SK-N-SH (cell line): ENCODE measurements around the gene C9. TPM values are rescaled to one million over a fixed set of nuclear protein-coding genes. Genes with fewer than 3 reads are reported as not detected.

Experiments
- CTCF ChIA-PET: fragments of 300-600, 350-600 bp; formaldehyde crosslinking; extraction: SDS; loops from one replicate; lab custom pipeline; 2021; lab: Yijun Ruan, JAX
- POLR2A ChIA-PET: fragments of 350-600 bp; sonication (Branson Sonifier 250); formaldehyde crosslinking; extraction: SDS; loops from one replicate; lab custom pipeline; 2020; ENCODE audit warnings: antibody characterized with exemption, inconsistent platforms; lab: Yijun Ruan, JAX
- DNase-seq: peaks from one replicate; pipeline ENCODE4 v3.0.0; 2012
- H2AFZ ChIP-seq: fragments of 200-600 bp; sonication (generic); 2 replicates; pipeline ENCODE4 v1.8.1; 2016; ENCODE audit warnings: antibody characterized with exemption, mild to moderate bottlenecking, low read depth
- H3F3A ChIP-seq: fragments of 200-600 bp; sonication (generic); replicated peaks from 2 replicates; pipeline ENCODE3; 2016; ENCODE audit warnings: antibody characterized with exemption, mild to moderate bottlenecking; ENCODE audit not compliant: insufficient read depth
- H3K27ac ChIP-seq, 2 experiments: fragments of 200-500 bp in 1 of 2; fragments of 200-600 bp in 1 of 2; sonication (Bioruptor generic) in 1 of 2; sonication (generic), shearing (Covaris generic) in 1 of 2; 2 replicates each; pipeline versions ENCODE4 v1.5.1 to v1.6.1; 2014 to 2016; ENCODE audit warnings: low read depth in 2 of 2, inconsistent platforms in 1 of 2, low read length in 1 of 2, mild to moderate bottlenecking in 1 of 2, mixed read lengths in 1 of 2
- H3K27me3 ChIP-seq: fragments of 200-600 bp; sonication (generic), shearing (Covaris generic); 2 replicates; pipeline ENCODE4 v1.6.1; 2016; ENCODE audit warnings: mixed run types; ENCODE audit not compliant: insufficient read depth
- H3K36me3 ChIP-seq, 2 experiments: fragments of 200-500 bp in 1 of 2; fragments of 200-600 bp in 1 of 2; sonication (Bioruptor generic) in 1 of 2; sonication (generic) in 1 of 2; replicated peaks in 1 of 2; 2 replicates each; pipeline versions ENCODE3 to v1.5.1; 2014 to 2016; ENCODE audit warnings: low read length in 1 of 2, mild to moderate bottlenecking in 1 of 2; ENCODE audit not compliant: insufficient read depth in 2 of 2, control insufficient read depth in 1 of 2
- H3K4me1 ChIP-seq, 2 experiments: fragments of 200-500 bp in 1 of 2; fragments of 200-600 bp in 1 of 2; sonication (Bioruptor generic) in 1 of 2; sonication (generic), shearing (Covaris generic) in 1 of 2; 2 replicates each; pipeline versions ENCODE4 v1.5.1 to v1.6.1; 2014 to 2016; ENCODE audit warnings: low read depth in 1 of 2, low read length in 1 of 2, mixed run types in 1 of 2; ENCODE audit not compliant: insufficient read depth in 2 of 2, control insufficient read depth in 1 of 2
- H3K4me2 ChIP-seq: fragments of 200-600 bp; sonication (generic), shearing (Covaris generic); 2 replicates; pipeline ENCODE4 v1.6.1; 2017; ENCODE audit warnings: mixed run types
- H3K4me3 ChIP-seq, 2 experiments: fragments of 200-500 bp in 1 of 2; fragments of 200-600 bp in 1 of 2; sonication (Bioruptor generic) in 1 of 2; sonication (generic), shearing (Covaris generic) in 1 of 2; 2 replicates each; pipeline versions ENCODE4 v1.5.1 to v1.8.1; 2014 to 2016; ENCODE audit warnings: low read depth in 2 of 2, inconsistent platforms in 1 of 2, low read length in 1 of 2, mild to moderate bottlenecking in 1 of 2, mixed read lengths in 1 of 2, moderate library complexity in 1 of 2
- H3K79me2 ChIP-seq: fragments of 200-600 bp; sonication (generic); 2 replicates; pipeline ENCODE4 v1.8.1; 2017; ENCODE audit warnings: mild to moderate bottlenecking; ENCODE audit not compliant: insufficient read depth
- H3K9ac ChIP-seq: fragments of 200-600 bp; sonication (generic); 2 replicates; pipeline ENCODE4 v1.6.1; 2017; ENCODE audit warnings: mixed run types
- H3K9me2 ChIP-seq: fragments of 200-600 bp; sonication (generic); 2 replicates; pipeline ENCODE4 v1.6.1; 2017; ENCODE audit warnings: mixed run types
- H3K9me3 ChIP-seq: fragments of 200-600 bp; sonication (generic); 2 replicates; pipeline ENCODE4 v1.6.1; 2017; ENCODE audit warnings: mixed run types, mild to moderate bottlenecking, moderate library complexity
- H4K20me1 ChIP-seq: fragments of 200-600 bp; sonication (generic); 2 replicates; pipeline ENCODE4 v1.6.1; 2017; ENCODE audit warnings: mild to moderate bottlenecking, mixed run types; ENCODE audit not compliant: insufficient read depth
- CHD2 ChIP-seq: fragments of 150-350 bp; IDR thresholded peaks from 2 replicates; pipeline ENCODE4 v1.6.1; 2018; ENCODE audit warnings: low read length; ENCODE audit not compliant: partially characterized antibody
- EP300 ChIP-seq, 2 experiments: IDR thresholded peaks; 2 replicates each; pipeline versions ENCODE4 v1.4.0 to v1.6.1; 2012; ENCODE audit warnings: borderline replicate concordance in 1 of 2, low read depth in 1 of 2, low read length in 1 of 2
- EZH2phosphoT487 ChIP-seq: fragments of 200-600 bp; sonication (generic); IDR thresholded peaks from 2 replicates; pipeline ENCODE4 v1.6.1; 2017; ENCODE audit warnings: low read depth, mixed run types, mild to moderate bottlenecking, antibody characterized with exemption, moderate library complexity, borderline replicate concordance
- FOXM1 ChIP-seq: IDR thresholded peaks from 2 replicates; pipeline ENCODE4 v1.4.0; 2012; ENCODE audit warnings: low read depth, mild to moderate bottlenecking
- JUND ChIP-seq: IDR thresholded peaks from 2 replicates; pipeline ENCODE4 v1.4.0; 2012
- MEF2A ChIP-seq: IDR thresholded peaks from 2 replicates; pipeline ENCODE4 v1.4.0; 2012; ENCODE audit warnings: low read depth, borderline replicate concordance
- MXI1 ChIP-seq: IDR thresholded peaks from 2 replicates; pipeline ENCODE4 v1.6.1; 2012; ENCODE audit warnings: mild to moderate bottlenecking, low read depth, low read length, improper control_type of control experiment
- NFIC ChIP-seq: IDR thresholded peaks from 2 replicates; pipeline ENCODE4 v1.4.0; 2012; ENCODE audit warnings: borderline replicate concordance
- NRF1 ChIP-seq: IDR thresholded peaks from 2 replicates; pipeline ENCODE4 v1.6.1; 2012; ENCODE audit warnings: low read depth, mild to moderate bottlenecking, low read length
- PBX3 ChIP-seq: IDR thresholded peaks from 2 replicates; pipeline ENCODE4; 2012
- POLR2AphosphoS5 ChIP-seq: IDR thresholded peaks from 2 replicates; pipeline ENCODE4 v1.6.1; 2012; ENCODE audit warnings: low read depth, low read length
- RCOR1 ChIP-seq: fragments of 150-350 bp; IDR thresholded peaks from 2 replicates; pipeline ENCODE4 v1.6.1; 2017; ENCODE audit warnings: antibody characterized with exemption, low read length
- REST ChIP-seq: IDR thresholded peaks from 2 replicates; pipeline ENCODE4 v1.6.1; 2012; ENCODE audit warnings: mild to moderate bottlenecking, low read depth, low read length, moderate library complexity
- RFX5 ChIP-seq: IDR thresholded peaks from 2 replicates; pipeline ENCODE4 v1.6.1; 2012; ENCODE audit warnings: mild to moderate bottlenecking, improper control_type of control experiment, low read length
- SIN3A ChIP-seq: IDR thresholded peaks from 2 replicates; pipeline ENCODE4 v1.6.1; 2012; ENCODE audit warnings: low read depth, mild to moderate bottlenecking, low read length, moderate library complexity, borderline replicate concordance
- SMC3 ChIP-seq: IDR thresholded peaks from 2 replicates; pipeline ENCODE4 v1.6.1; 2012; ENCODE audit warnings: low read depth, low read length, improper control_type of control experiment
- TAF1 ChIP-seq: IDR thresholded peaks from 2 replicates; pipeline ENCODE4 v1.6.1; 2012; ENCODE audit warnings: low read depth, mild to moderate bottlenecking, low read length, moderate library complexity, borderline replicate concordance
- TCF12 ChIP-seq: IDR thresholded peaks from 2 replicates; pipeline ENCODE4 v1.4.0; 2012
- TEAD4 ChIP-seq: IDR thresholded peaks from 2 replicates; pipeline ENCODE4 v1.4.0; 2012; ENCODE audit warnings: mild to moderate bottlenecking, borderline replicate concordance; ENCODE audit not compliant: insufficient read depth
- YY1 ChIP-seq: IDR thresholded peaks from 2 replicates; pipeline ENCODE4 v1.4.0; 2012; ENCODE audit warnings: low read depth, mild to moderate bottlenecking
- ZBTB33 ChIP-seq: IDR thresholded peaks from 2 replicates; pipeline ENCODE4 v1.4.0; 2012; ENCODE audit warnings: low read depth, borderline replicate concordance
- whole genome bisulfite sequencing: methylation state at CpG from one replicate; pipeline ENCODE4 v1.1.6; 2017; ENCODE audit warnings: low lambda C conversion rate; 5-methylcytosine and 5-hydroxymethylcytosine counted together
- polyA plus RNA-seq, 3 experiments: library from polyadenylated mRNA; depleted of rRNA; stranded (reverse); fragments of >200 nt; gene quantifications; 2 replicates each; pipeline ENCODE4 v1.2.3, GENCODE V29; 2012
- TF ChIP-seq, protein P1 (sequence below): fragments of 150-350 bp; IDR thresholded peaks from 2 replicates; pipeline ENCODE4 v1.6.1; 2016; ENCODE audit warnings: mild to moderate bottlenecking, low read depth, low read length
- TF ChIP-seq, protein P2 (sequence below): fragments of 200-600 bp; sonication (generic); IDR thresholded peaks from 2 replicates; pipeline ENCODE4 v1.6.1; 2017; ENCODE audit warnings: antibody characterized with exemption, mild to moderate bottlenecking, moderate library complexity
- TF ChIP-seq, protein P3 (sequence below): fragments of 150-350 bp; IDR thresholded peaks from 2 replicates; pipeline ENCODE4 v1.6.1; 2017; ENCODE audit warnings: antibody characterized with exemption, low read length, low read depth, borderline replicate concordance

The C9 gene
- polyA plus RNA-seq, 1 of the 3 experiments (the other 2 are of a cell fraction), result not detected

DNA sequence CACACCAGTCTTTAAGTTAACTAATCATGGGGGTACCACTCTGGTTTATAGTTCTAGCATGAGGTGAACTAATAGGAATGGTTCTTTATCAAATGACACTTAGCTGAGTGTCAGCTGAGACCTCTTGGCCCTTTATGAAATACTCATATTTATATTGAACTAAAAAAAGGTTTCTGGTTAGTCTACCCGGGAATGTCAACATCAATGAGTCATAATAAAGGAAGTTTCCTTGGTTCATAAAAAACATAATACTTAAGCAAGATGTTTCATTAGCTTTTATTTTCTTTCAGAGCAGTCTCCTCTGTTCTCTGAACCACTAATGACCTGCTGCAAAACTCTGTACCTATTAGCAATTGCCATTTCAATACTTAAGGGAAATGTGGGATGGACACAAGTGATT is 46.8 kb upstream of the C9 start:
- peaks cover 88% of the 10 kb centered on the region for H3K79me2 ChIP-seq
- POLR2A ChIA-PET, result no interaction called here
- peaks cover 0 to 26% of the 10 kb centered on the region in 2 experiments; a peak in 2 of 4 replicates for H3K4me1 ChIP-seq
- H3K27ac ChIP-seq, result peak overlapping the region; percentile 28 to 69; a peak in 3 of 4 replicates
- H3F3A ChIP-seq, result peaks cover 14% of the 10 kb centered on the region
- H4K20me1 ChIP-seq, result peaks cover 6% of the 10 kb centered on the region
- no peak overlapping the region for H3K4me3 ChIP-seq
- no peaks in the 10 kb centered on the region for H3K27me3 ChIP-seq
- peaks cover 1 to 2% of the 10 kb centered on the region in 2 experiments for H3K36me3 ChIP-seq
- H3K9ac ChIP-seq, result 0 out of 2 replicates have a peak overlapping the region, but pooled peaks have one; percentile 2
- WGBS, result 0% methylated on average over 1 of the region's 1 CpG
- CTCF ChIA-PET, result no interaction called here
- DNase-seq, result no peak
- H2AFZ ChIP-seq, result no peak overlapping the region
- H3K9me2 ChIP-seq, result no peaks in the 10 kb centered on the region
- H3K9me3 ChIP-seq, result no peaks in the 10 kb centered on the region
- H3K4me2 ChIP-seq, result peak overlapping the region; percentile 25; the same call in 1 of the 2 replicates
- TF ChIP-seq SMC3 (no peak), PBX3 (peak; percentile 49), FOXM1 (no peak), NRF1 (no peak), ZBTB33 (no peak), TCF12 (peak; percentile 70), MEF2A (peak; percentile 85; the same call in 1 of the 2 replicates), SIN3A (no peak), TEAD4 (no peak), JUND (peak; percentile 79), CHD2 (no peak), RFX5 (no peak), TAF1 (no peak), RCOR1 (no peak), POLR2AphosphoS5 (no peak), NFIC (0 out of 2 replicates have a peak, but pooled peaks have one; percentile 9), YY1 (no peak), EZH2phosphoT487 (no peak), MXI1 (no peak), REST (no peak), EP300 (IDR thresholded peaks at IDR 0.05; ENCODE audit: borderline replicate concordance in 1 of 2, low read depth in 1 of 2, low read length in 1 of 2) (peak in 1 of 2 experiments; percentile 41; a peak in 2 of 4 replicates)
- TF ChIP-seq, protein P1, sequence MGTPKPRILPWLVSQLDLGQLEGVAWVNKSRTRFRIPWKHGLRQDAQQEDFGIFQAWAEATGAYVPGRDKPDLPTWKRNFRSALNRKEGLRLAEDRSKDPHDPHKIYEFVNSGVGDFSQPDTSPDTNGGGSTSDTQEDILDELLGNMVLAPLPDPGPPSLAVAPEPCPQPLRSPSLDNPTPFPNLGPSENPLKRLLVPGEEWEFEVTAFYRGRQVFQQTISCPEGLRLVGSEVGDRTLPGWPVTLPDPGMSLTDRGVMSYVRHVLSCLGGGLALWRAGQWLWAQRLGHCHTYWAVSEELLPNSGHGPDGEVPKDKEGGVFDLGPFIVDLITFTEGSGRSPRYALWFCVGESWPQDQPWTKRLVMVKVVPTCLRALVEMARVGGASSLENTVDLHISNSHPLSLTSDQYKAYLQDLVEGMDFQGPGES, result no peak
- TF ChIP-seq, protein P2, sequence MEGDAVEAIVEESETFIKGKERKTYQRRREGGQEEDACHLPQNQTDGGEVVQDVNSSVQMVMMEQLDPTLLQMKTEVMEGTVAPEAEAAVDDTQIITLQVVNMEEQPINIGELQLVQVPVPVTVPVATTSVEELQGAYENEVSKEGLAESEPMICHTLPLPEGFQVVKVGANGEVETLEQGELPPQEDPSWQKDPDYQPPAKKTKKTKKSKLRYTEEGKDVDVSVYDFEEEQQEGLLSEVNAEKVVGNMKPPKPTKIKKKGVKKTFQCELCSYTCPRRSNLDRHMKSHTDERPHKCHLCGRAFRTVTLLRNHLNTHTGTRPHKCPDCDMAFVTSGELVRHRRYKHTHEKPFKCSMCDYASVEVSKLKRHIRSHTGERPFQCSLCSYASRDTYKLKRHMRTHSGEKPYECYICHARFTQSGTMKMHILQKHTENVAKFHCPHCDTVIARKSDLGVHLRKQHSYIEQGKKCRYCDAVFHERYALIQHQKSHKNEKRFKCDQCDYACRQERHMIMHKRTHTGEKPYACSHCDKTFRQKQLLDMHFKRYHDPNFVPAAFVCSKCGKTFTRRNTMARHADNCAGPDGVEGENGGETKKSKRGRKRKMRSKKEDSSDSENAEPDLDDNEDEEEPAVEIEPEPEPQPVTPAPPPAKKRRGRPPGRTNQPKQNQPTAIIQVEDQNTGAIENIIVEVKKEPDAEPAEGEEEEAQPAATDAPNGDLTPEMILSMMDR, result no peak
- TF ChIP-seq, protein P3, sequence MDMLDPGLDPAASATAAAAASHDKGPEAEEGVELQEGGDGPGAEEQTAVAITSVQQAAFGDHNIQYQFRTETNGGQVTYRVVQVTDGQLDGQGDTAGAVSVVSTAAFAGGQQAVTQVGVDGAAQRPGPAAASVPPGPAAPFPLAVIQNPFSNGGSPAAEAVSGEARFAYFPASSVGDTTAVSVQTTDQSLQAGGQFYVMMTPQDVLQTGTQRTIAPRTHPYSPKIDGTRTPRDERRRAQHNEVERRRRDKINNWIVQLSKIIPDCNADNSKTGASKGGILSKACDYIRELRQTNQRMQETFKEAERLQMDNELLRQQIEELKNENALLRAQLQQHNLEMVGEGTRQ, result no peak
